Thoracic aorta (tissue), 2 donors: Measurements from ENCODE around the gene LYST. TPM values are rescaled to one million over a fixed set of nuclear protein-coding genes. Genes with fewer than 3 reads are reported as not detected.

Experiments
- ATAC-seq: fragments of 150-250 bp; one replicate; pipeline ENCODE4 v1.8.0; 2017; ENCODE audit warnings: low read depth; ENCODE audit not compliant: insufficient number of reproducible peaks, low FRiP score
- DNase-seq: peaks from one replicate; pipeline ENCODE4 v3.0.0-alpha.2; 2020; ENCODE audit warnings: low spot score
- H3K27ac ChIP-seq, 2 donors: fragments of 200-600 bp; sonication (generic); 1 replicate in 1 of 2; 2 replicates in 1 of 2; pipeline ENCODE4 v1.5.1; 2016; ENCODE audit warnings: mild to moderate bottlenecking in 2 of 2, moderate library complexity in 2 of 2
- H3K27me3 ChIP-seq: fragments of 200-600 bp; sonication (generic); replicated peaks from 2 replicates; pipeline ENCODE4 v1.6.0; 2016; ENCODE audit warnings: mild to moderate bottlenecking; ENCODE audit not compliant: insufficient read depth
- H3K36me3 ChIP-seq: fragments of 200-600 bp; sonication (generic); one replicate; pipeline ENCODE4 v1.5.1; 2016
- H3K4me1 ChIP-seq, 2 donors: fragments of 200-600 bp; sonication (generic); 1 replicate in 1 of 2; 2 replicates in 1 of 2; pipeline versions ENCODE4 v1.5.1 to v1.6.0; 2016; ENCODE audit warnings: low read depth in 2 of 2, mild to moderate bottlenecking in 1 of 2; ENCODE audit not compliant: control insufficient read depth in 1 of 2
- H3K4me3 ChIP-seq: fragments of 200-600 bp; sonication (generic); 2 replicates; pipeline ENCODE4 v1.5.1; 2016; ENCODE audit warnings: mild to moderate bottlenecking
- H3K9me3 ChIP-seq: fragments of 200-600 bp; sonication (generic); 2 replicates; pipeline ENCODE4 v1.5.1; 2016
- total RNA-seq, 2 donors: library from RNA; depleted of rRNA; stranded (reverse); fragments of >200 nt; gene quantifications; one replicate each; pipeline versions ENCODE4 v1.1.0 to v1.2.3, GENCODE V29; 2016
- TF ChIP-seq, protein P1 (sequence below): fragments of 200-600 bp; sonication (generic); IDR thresholded peaks from one replicate; pipeline ENCODE4 v1.5.1; 2019; ENCODE audit warnings: antibody characterized with exemption

Gene LYST
- total RNA-seq, 2 donors from 2014 or later, result 32.5 to 32.8 TPM

DNA sequence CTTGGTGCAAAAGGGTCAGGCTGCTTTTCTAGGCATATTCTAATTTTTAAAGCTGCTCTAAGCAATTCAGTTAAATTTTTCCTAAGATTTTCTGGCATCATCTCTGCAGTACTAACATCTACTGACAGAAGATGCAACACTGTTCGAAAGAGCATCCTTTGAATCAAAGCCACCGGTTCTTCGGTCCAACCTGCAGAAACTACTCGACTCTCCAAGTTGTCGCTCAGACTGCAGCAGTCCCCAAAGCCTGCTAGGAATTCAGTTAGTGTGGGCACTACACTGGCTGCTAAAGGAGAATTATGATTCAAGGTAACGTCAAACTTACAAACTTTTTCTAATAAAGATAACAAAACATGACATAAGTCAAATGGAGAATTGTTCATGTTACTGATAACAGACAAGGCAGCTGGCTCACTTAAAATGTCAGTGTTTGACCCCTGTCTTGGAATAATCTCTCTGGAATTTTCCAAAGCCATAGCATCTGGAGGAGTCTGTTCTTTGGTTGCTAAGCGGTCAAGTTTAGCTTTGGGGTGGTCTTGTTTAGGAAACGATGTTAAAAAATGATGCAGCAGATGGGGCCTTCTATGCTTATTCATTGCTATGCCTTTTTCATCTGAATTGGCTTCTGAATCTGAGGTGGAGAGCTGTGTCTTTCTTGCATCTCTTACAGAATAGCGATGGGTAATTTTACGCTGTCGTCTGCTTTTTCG is 56.9 kb downstream of the LYST start:
- Histone ChIP-seq H3K36me3 (peaks cover 6% of the 10 kb centered on the region), H3K4me1 (no peaks in the 10 kb centered on the region), H3K27ac (no peak overlapping the region), H3K9me3 (no peaks in the 10 kb centered on the region), H3K4me3 (no peak overlapping the region), H3K27me3 (no peaks in the 10 kb centered on the region)
- DNase-seq (no peak), ATAC-seq (no peak)
- TF ChIP-seq, protein P1, sequence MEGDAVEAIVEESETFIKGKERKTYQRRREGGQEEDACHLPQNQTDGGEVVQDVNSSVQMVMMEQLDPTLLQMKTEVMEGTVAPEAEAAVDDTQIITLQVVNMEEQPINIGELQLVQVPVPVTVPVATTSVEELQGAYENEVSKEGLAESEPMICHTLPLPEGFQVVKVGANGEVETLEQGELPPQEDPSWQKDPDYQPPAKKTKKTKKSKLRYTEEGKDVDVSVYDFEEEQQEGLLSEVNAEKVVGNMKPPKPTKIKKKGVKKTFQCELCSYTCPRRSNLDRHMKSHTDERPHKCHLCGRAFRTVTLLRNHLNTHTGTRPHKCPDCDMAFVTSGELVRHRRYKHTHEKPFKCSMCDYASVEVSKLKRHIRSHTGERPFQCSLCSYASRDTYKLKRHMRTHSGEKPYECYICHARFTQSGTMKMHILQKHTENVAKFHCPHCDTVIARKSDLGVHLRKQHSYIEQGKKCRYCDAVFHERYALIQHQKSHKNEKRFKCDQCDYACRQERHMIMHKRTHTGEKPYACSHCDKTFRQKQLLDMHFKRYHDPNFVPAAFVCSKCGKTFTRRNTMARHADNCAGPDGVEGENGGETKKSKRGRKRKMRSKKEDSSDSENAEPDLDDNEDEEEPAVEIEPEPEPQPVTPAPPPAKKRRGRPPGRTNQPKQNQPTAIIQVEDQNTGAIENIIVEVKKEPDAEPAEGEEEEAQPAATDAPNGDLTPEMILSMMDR, result no peak

DNA sequence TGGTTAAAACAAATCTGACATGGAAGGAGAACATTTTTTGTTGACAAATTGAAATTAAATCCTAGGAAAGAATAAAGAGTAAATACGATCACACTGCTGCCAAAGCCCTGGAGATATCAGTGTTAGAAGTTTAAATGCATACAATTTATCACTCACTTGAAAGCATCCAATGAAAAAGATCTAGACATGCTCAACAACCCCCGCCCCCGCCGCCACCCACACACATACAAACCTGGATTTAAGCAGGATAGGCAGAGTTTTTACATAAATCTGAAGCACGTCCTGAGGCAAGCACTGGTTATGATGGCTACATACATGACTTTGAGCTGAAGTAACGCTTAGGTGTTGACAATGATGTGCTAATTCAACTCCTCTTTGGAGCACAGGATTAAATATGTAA is 58.5 kb downstream of the LYST start:
- no peak overlapping the region for H3K27ac ChIP-seq
- H3K27me3 ChIP-seq, result no peaks in the 10 kb centered on the region
- ATAC-seq, result no peak
- H3K4me1 ChIP-seq, result no peaks in the 10 kb centered on the region
- H3K36me3 ChIP-seq, result peaks cover 10% of the 10 kb centered on the region
- H3K4me3 ChIP-seq, result no peak overlapping the region
- no peak for DNase-seq
- TF ChIP-seq, protein P1, result no peak
- H3K9me3 ChIP-seq, result no peaks in the 10 kb centered on the region

DNA sequence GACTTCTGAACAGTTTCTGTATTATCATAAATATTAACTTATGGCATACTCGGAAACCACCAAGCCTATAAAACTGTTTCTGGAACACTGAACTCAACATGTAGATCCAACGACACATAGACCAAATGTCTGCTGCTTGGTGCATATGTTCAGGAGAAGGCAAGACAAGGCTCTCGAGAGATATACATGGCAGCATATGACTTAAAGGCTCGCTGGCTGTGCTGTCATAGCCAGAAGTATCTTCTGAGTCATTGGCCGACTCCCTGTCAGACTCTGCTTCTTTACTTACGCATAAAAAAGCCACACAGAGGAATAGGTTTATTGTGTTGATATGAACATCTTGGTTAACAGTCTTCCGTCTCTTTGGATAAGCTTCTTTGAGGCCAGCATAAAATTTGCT is 60.6 kb downstream of the LYST start:
- DNase-seq (no peak), ATAC-seq (no peak)
- Histone ChIP-seq H3K27me3 (no peaks in the 10 kb centered on the region), H3K4me1 (no peaks in the 10 kb centered on the region), H3K36me3 (peaks cover 10% of the 10 kb centered on the region), H3K27ac (no peak overlapping the region), H3K4me3 (no peak overlapping the region), H3K9me3 (no peaks in the 10 kb centered on the region)
- TF ChIP-seq, protein P1, result no peak

DNA sequence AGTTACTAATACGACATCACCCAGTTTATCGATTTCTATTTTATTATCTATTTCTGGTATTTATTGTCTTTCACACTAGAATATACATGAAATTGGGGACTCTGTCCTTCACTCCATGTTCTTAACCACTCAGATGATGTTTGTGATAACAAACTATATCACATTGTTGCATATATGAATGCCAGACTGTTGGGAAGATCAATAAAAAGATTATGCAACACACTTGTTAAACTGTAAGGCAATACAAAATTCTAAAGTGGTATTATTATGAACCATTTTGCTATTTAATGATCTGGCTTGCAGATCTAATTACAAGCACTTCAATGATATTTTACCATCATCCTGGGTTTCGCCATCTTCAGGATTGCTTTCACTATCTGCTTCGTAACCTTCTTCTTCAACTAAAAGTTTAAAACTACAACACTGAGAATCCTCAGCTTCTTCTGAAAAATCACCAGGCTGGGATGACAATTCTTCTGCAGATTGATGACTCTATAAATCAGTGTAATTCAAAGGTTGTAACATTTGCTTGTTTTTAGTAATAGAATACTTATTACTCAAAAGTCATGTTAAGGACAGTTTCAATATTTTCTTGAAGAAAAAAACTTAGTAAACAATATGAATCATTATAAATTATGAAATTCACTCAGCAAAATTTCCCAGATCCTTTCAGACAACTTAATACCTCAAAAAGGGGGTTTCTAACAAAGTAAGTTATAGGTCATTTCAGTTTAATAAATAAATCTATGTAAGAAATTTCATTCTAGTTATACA is 63.9 kb downstream of the LYST start:
- Histone ChIP-seq H3K9me3 (no peaks in the 10 kb centered on the region), H3K4me1 (no peaks in the 10 kb centered on the region), H3K27ac (no peak overlapping the region), H3K27me3 (no peaks in the 10 kb centered on the region), H3K4me3 (no peak overlapping the region), H3K36me3 (peaks cover 10% of the 10 kb centered on the region)
- DNase-seq (no peak), ATAC-seq (no peak)
- TF ChIP-seq, protein P1, result no peak

DNA sequence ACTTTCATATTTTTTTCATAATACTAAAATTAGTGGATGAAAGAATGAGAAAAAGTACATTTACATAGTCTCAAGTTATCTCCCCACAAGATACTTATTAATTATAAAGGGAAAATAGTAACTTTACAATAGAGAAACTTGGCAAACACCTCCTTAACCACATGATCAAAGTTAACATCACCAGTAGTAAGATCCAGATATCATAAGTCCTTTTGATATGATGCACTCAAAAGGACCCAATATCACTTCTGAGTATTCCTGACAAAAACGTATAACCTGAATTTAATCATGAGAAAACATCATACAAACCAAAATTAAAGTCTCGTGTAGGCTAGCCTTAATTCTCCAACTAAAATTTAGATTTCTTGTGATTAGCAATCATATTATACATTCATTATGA is 67.4 kb downstream of the LYST start:
- no peaks in the 10 kb centered on the region for H3K9me3 ChIP-seq
- no peaks in the 10 kb centered on the region for H3K4me1 ChIP-seq
- H3K36me3 ChIP-seq, result peaks cover 8% of the 10 kb centered on the region
- H3K27ac ChIP-seq, result no peak overlapping the region
- H3K4me3 ChIP-seq, result no peak overlapping the region
- no peak for ATAC-seq
- no peaks in the 10 kb centered on the region for H3K27me3 ChIP-seq
- TF ChIP-seq, protein P1, result no peak
- DNase-seq, result no peak
